ENCODE data around the gene SMIM38. TPM values are rescaled to one million over a fixed set of nuclear protein-coding genes. Genes with fewer than 3 reads are reported as not detected.

Gene SMIM38
- total RNA-seq, 1 donor from 2014 or later = 0.32 TPM

DNA sequence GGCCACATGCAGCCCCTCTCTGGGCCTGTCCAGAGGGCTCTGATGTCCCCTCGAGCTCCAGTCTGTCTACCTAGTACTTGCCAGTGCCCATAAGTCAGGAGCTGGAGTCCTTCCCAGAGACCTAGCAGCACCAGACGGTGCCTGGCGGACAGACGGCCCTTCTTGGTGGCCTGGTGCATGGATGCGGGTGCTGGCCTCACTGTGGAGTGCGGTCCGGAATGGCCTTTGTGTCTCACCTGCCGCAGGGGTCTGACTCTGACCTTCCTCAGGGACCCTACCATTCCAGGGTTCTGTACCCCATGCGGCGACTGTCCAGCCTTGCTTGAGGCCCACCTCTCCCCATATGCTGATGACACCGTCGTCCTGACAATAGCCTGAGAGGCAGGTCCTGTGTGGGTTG, 29.4 kb upstream of the SMIM38 start:
- peaks cover 5% of the 10 kb centered on the region for H3K36me3 Mint-ChIP-seq (ENCODE audit: unreplicated experiment)
- TF ChIP-seq CTCF (IDR thresholded peaks at IDR 0.05; ENCODE audit: partially characterized antibody, unreplicated experiment) = no peak
- no peak for DNase-seq
- peaks cover 5% of the 10 kb centered on the region for H3K9me3 Mint-ChIP-seq (ENCODE audit: unreplicated experiment)
- no peak overlapping the region for H3K27ac Mint-ChIP-seq (ENCODE audit: unreplicated experiment)
- peaks cover 5% of the 10 kb centered on the region for H3K27me3 Mint-ChIP-seq (ENCODE audit: unreplicated experiment)
- H3K4me3 Mint-ChIP-seq (ENCODE audit: unreplicated experiment) = no peak overlapping the region
- peaks cover 2% of the 10 kb centered on the region for H3K4me1 Mint-ChIP-seq (ENCODE audit: low read depth, unreplicated experiment)

DNA sequence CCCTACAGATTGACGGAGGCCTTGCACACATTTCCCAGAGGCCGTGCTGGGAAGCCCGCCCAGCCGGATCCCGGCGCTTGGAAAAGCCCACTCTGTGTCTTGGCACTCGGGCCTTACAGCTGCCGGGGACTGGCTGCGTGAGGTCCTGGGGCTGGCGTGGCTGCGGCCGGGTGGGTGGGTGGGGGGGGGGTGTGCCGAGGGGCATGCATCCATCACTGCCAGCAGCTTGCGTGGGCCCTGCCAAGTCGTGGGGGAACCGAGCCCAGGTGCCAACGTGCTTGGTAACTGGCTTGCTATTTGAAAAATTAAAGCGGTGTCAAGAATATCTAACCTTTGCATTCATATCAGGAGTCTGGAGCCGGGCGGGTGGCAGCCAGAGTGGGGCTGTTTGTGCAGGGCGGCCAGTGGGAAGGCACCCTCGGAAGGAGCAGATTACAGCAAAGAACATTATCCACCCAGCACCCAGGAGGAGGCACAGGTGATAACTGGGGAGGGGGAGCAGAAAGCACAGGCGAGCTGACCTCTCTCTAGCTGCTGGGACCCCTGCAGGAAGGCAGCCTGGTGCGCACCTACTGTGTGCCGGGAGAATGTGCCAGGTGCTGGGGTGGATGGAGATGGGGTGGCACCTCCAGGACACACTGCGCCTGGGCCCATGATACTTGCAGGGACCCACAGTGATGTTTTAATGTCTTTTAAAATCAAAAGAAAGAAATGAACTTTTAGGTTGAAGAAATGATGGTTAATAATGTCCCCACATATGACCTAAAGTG, 28.5 kb upstream of the SMIM38 start:
- Mint-ChIP-seq H3K36me3 (ENCODE audit: unreplicated experiment) (peaks cover 5% of the 10 kb centered on the region), H3K9me3 (ENCODE audit: unreplicated experiment) (peaks cover 5% of the 10 kb centered on the region), H3K4me1 (ENCODE audit: low read depth, unreplicated experiment) (no peaks in the 10 kb centered on the region), H3K27me3 (ENCODE audit: unreplicated experiment) (peaks cover 4% of the 10 kb centered on the region), H3K4me3 (ENCODE audit: unreplicated experiment) (no peak overlapping the region), H3K27ac (ENCODE audit: unreplicated experiment) (no peak overlapping the region)
- DNase-seq = no peak
- TF ChIP-seq CTCF (IDR thresholded peaks at IDR 0.05; ENCODE audit: partially characterized antibody, unreplicated experiment) = no peak

- peaks cover 5% of the 10 kb centered on the region for H3K36me3 Mint-ChIP-seq (ENCODE audit: unreplicated experiment)
- H3K9me3 Mint-ChIP-seq (ENCODE audit: unreplicated experiment) = peaks cover 6% of the 10 kb centered on the region
- no peaks in the 10 kb centered on the region for H3K4me1 Mint-ChIP-seq (ENCODE audit: low read depth, unreplicated experiment)
- no peak for TF ChIP-seq CTCF (IDR thresholded peaks at IDR 0.05; ENCODE audit: partially characterized antibody, unreplicated experiment)
- H3K4me3 Mint-ChIP-seq (ENCODE audit: unreplicated experiment) = no peak overlapping the region
- DNase-seq = no peak
- peaks cover 4% of the 10 kb centered on the region for H3K27me3 Mint-ChIP-seq (ENCODE audit: unreplicated experiment)
- no peak overlapping the region for H3K27ac Mint-ChIP-seq (ENCODE audit: unreplicated experiment)
Measured at GRCh38 chr11:69127884-69128283, 27.9 kb upstream of the SMIM38 start.

DNA sequence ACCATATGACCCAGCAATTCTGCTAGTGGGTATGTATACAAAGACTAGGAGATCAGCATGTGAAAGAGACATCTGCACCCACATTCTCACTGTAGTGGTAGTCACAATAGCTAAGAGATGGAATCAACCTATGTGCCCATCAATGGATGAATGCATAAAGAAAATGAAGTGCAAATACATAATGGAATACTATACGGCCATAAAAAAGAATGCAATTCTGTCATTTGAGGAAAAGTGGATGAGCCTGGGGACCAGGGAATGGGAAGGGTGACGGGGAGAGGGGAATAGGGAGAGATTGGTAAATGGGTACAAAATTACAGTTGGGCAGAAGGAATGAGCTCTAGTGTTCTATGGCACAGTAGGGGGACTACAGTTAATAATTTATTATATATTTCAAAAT, 26.7 kb upstream of the SMIM38 start:
- peaks cover 12% of the 10 kb centered on the region for H3K9me3 Mint-ChIP-seq (ENCODE audit: unreplicated experiment)
- no peak overlapping the region for H3K4me3 Mint-ChIP-seq (ENCODE audit: unreplicated experiment)
- peaks cover 12% of the 10 kb centered on the region for H3K36me3 Mint-ChIP-seq (ENCODE audit: unreplicated experiment)
- no peaks in the 10 kb centered on the region for H3K4me1 Mint-ChIP-seq (ENCODE audit: low read depth, unreplicated experiment)
- TF ChIP-seq CTCF (IDR thresholded peaks at IDR 0.05; ENCODE audit: partially characterized antibody, unreplicated experiment) = no peak
- no peak for DNase-seq
- H3K27me3 Mint-ChIP-seq (ENCODE audit: unreplicated experiment) = peaks cover 4% of the 10 kb centered on the region
- H3K27ac Mint-ChIP-seq (ENCODE audit: unreplicated experiment) = no peak overlapping the region

- H3K4me1 Mint-ChIP-seq (ENCODE audit: low read depth, unreplicated experiment) = no peaks in the 10 kb centered on the region
- no peak for TF ChIP-seq CTCF (IDR thresholded peaks at IDR 0.05; ENCODE audit: partially characterized antibody, unreplicated experiment)
- H3K36me3 Mint-ChIP-seq (ENCODE audit: unreplicated experiment) = peaks cover 12% of the 10 kb centered on the region
- peaks cover 12% of the 10 kb centered on the region for H3K9me3 Mint-ChIP-seq (ENCODE audit: unreplicated experiment)
- H3K4me3 Mint-ChIP-seq (ENCODE audit: unreplicated experiment) = no peak overlapping the region
- no peak for DNase-seq
- peaks cover 4% of the 10 kb centered on the region for H3K27me3 Mint-ChIP-seq (ENCODE audit: unreplicated experiment)
- H3K27ac Mint-ChIP-seq (ENCODE audit: unreplicated experiment) = no peak overlapping the region
Measured at GRCh38 chr11:69129647-69130046, 26.1 kb upstream of the SMIM38 start.

All from glutamatergic neuron (in vitro differentiated cells).